ENCODE results near the gene HSPA12A. TPM values are rescaled to one million over a fixed set of nuclear protein-coding genes. Genes with fewer than 3 reads are reported as not detected.
A peak's percentile ranks its signal among the peaks of the same experiment; 100 is the strongest.

HSPA12A gene
- total and polyA plus RNA-seq, 7 experiments from 2014 or later: 0.06 to 0.07 TPM; not detected in 5

GRCh38 chr10:116633216-116633600 lies 109.2 kb downstream of the HSPA12A start:
- H3K27me3 Mint-ChIP-seq: peaks cover 6 to 51% (median 11%) of the 10 kb centered on the region in 5 donors
- peaks cover 0 to 4% (median 0%) of the 10 kb centered on the region in 7 donors for H3K4me1 Mint-ChIP-seq
- H3K27ac Mint-ChIP-seq: no peak overlapping the region
- peaks cover 0 to 5% (median 0%) of the 10 kb centered on the region in 11 donors for H3K9me3 Mint-ChIP-seq
- ATAC-seq (no peak), DNase-seq (no peak)
- no peak overlapping the region for H3K4me3 Mint-ChIP-seq
- Histone ChIP-seq H3K27me3 (ENCODE audit: control insufficient read depth in 2 of 2, insufficient read depth in 2 of 2, low read length in 2 of 2) (no peaks in the 10 kb centered on the region), H3K4me1 (ENCODE audit: control insufficient read depth in 2 of 2, insufficient read depth in 2 of 2, low read length in 2 of 2) (no peaks in the 10 kb centered on the region), H3K9me3 (ENCODE audit: control insufficient read depth in 2 of 3, low read length in 3 of 3) (no peaks in the 10 kb centered on the region), H3K36me3 (ENCODE audit: control insufficient read depth in 2 of 3, insufficient read depth in 3 of 3, low read length in 3 of 3) (no peaks in the 10 kb centered on the region), H3K4me3 (ENCODE audit: low read length) (no peak overlapping the region), H3K27ac (ENCODE audit: low read depth, low read length) (no peak overlapping the region)
- intact Hi-C loops (cut with micrococcal nuclease): no loop called here
- ChIA-PET CTCF (no interaction called here), POLR2A (no interaction called here)
- no peaks in the 10 kb centered on the region for H3K36me3 Mint-ChIP-seq

GRCh38 chr10:116632596-116633215 lies 109.7 kb downstream of the HSPA12A start:
- ChIA-PET CTCF (no interaction called here), POLR2A (no interaction called here)
- Mint-ChIP-seq H3K9me3 (peaks cover 0 to 5% (median 0%) of the 10 kb centered on the region in 11 donors), H3K4me1 (peaks cover 0 to 4% (median 0%) of the 10 kb centered on the region in 7 donors), H3K27ac (no peak overlapping the region), H3K36me3 (no peaks in the 10 kb centered on the region), H3K4me3 (no peak overlapping the region), H3K27me3 (peaks cover 6 to 54% (median 12%) of the 10 kb centered on the region in 5 donors)
- Histone ChIP-seq H3K27ac (ENCODE audit: low read depth, low read length) (no peak overlapping the region), H3K4me1 (ENCODE audit: control insufficient read depth in 2 of 2, insufficient read depth in 2 of 2, low read length in 2 of 2) (no peaks in the 10 kb centered on the region), H3K9me3 (ENCODE audit: control insufficient read depth in 2 of 3, low read length in 3 of 3) (no peaks in the 10 kb centered on the region), H3K27me3 (ENCODE audit: control insufficient read depth in 2 of 2, insufficient read depth in 2 of 2, low read length in 2 of 2) (no peaks in the 10 kb centered on the region), H3K36me3 (ENCODE audit: control insufficient read depth in 2 of 3, insufficient read depth in 3 of 3, low read length in 3 of 3) (no peaks in the 10 kb centered on the region), H3K4me3 (ENCODE audit: low read length) (no peak overlapping the region)
- DNase-seq (no peak), ATAC-seq (no peak)
- intact Hi-C loops (cut with micrococcal nuclease): no loop called here

GRCh38 chr10:116631871-116632295 lies 110.5 kb downstream of the HSPA12A start:
- Mint-ChIP-seq H3K4me1 (peaks cover 0 to 4% (median 0%) of the 10 kb centered on the region in 7 donors), H3K27ac (peak overlapping the region in 1 of 9 donors; percentile 18), H3K9me3 (peaks cover 0 to 5% (median 0%) of the 10 kb centered on the region in 11 donors), H3K4me3 (no peak overlapping the region), H3K36me3 (no peaks in the 10 kb centered on the region), H3K27me3 (peaks cover 6 to 57% (median 12%) of the 10 kb centered on the region in 5 donors)
- ChIA-PET POLR2A (no interaction called here), CTCF (no interaction called here)
- Histone ChIP-seq H3K9me3 (ENCODE audit: control insufficient read depth in 2 of 3, low read length in 3 of 3) (no peaks in the 10 kb centered on the region), H3K4me3 (ENCODE audit: low read length) (no peak overlapping the region), H3K27ac (ENCODE audit: low read depth, low read length) (no peak overlapping the region), H3K27me3 (ENCODE audit: control insufficient read depth in 2 of 2, insufficient read depth in 2 of 2, low read length in 2 of 2) (no peaks in the 10 kb centered on the region), H3K36me3 (ENCODE audit: control insufficient read depth in 2 of 3, insufficient read depth in 3 of 3, low read length in 3 of 3) (no peaks in the 10 kb centered on the region), H3K4me1 (ENCODE audit: control insufficient read depth in 2 of 2, insufficient read depth in 2 of 2, low read length in 2 of 2) (no peaks in the 10 kb centered on the region)
- no peak for DNase-seq
- ATAC-seq: no peak
- intact Hi-C loops (cut with micrococcal nuclease): no loop called here

GRCh38 chr10:116630020-116630419 lies 112.3 kb downstream of the HSPA12A start:
- Histone ChIP-seq H3K27ac (ENCODE audit: low read depth, low read length) (no peak overlapping the region), H3K9me3 (ENCODE audit: control insufficient read depth in 2 of 3, low read length in 3 of 3) (no peaks in the 10 kb centered on the region), H3K27me3 (ENCODE audit: control insufficient read depth in 2 of 2, insufficient read depth in 2 of 2, low read length in 2 of 2) (no peaks in the 10 kb centered on the region), H3K36me3 (ENCODE audit: control insufficient read depth in 2 of 3, insufficient read depth in 3 of 3, low read length in 3 of 3) (no peaks in the 10 kb centered on the region), H3K4me1 (ENCODE audit: control insufficient read depth in 2 of 2, insufficient read depth in 2 of 2, low read length in 2 of 2) (no peaks in the 10 kb centered on the region), H3K4me3 (ENCODE audit: low read length) (no peak overlapping the region)
- Mint-ChIP-seq H3K27ac (no peak overlapping the region), H3K27me3 (peaks cover 13 to 59% (median 21%) of the 10 kb centered on the region in 5 donors), H3K9me3 (peaks cover 0 to 5% (median 0%) of the 10 kb centered on the region in 11 donors), H3K36me3 (no peaks in the 10 kb centered on the region), H3K4me3 (no peak overlapping the region), H3K4me1 (peaks cover 0 to 4% (median 0%) of the 10 kb centered on the region in 7 donors)
- intact Hi-C loops (cut with micrococcal nuclease): no loop called here
- ATAC-seq (peak; percentile 20), DNase-seq (no peak)
- ChIA-PET CTCF (no interaction called here), POLR2A (no interaction called here)

DNA sequence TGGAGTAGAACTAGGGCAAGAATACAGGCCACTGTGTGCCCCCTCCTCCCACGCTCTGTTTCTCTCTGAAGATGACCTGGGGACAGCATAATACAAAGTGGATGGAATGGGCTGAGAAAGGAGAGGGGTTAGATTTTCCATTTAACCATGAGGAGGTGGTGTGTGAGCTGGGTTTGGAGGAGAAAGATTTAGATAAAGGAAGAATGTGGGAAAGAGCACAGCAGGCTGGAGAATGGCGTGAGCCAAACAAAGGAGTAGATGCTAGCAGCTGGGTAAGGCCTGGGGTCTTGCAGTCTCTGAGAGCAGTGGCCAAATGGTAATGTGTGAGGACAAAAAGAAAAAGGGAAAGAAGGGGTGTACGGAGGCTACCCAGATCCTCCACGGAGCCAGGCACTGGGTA lies 113.0 kb downstream of the HSPA12A start:
- H3K27ac ChIP-seq (ENCODE audit: low read depth, low read length): no peak overlapping the region
- no peak overlapping the region for H3K27ac Mint-ChIP-seq
- H3K27me3 ChIP-seq (ENCODE audit: control insufficient read depth in 2 of 2, insufficient read depth in 2 of 2, low read length in 2 of 2): no peaks in the 10 kb centered on the region
- peaks cover 0 to 4% (median 0%) of the 10 kb centered on the region in 7 donors for H3K4me1 Mint-ChIP-seq
- H3K36me3 ChIP-seq (ENCODE audit: control insufficient read depth in 2 of 3, insufficient read depth in 3 of 3, low read length in 3 of 3): no peaks in the 10 kb centered on the region
- H3K9me3 ChIP-seq (ENCODE audit: control insufficient read depth in 2 of 3, low read length in 3 of 3): no peaks in the 10 kb centered on the region
- intact Hi-C loops (cut with micrococcal nuclease): no loop called here
- no peak for DNase-seq
- no peaks in the 10 kb centered on the region for H3K36me3 Mint-ChIP-seq
- peaks cover 0 to 5% (median 0%) of the 10 kb centered on the region in 11 donors for H3K9me3 Mint-ChIP-seq
- ChIA-PET CTCF (no interaction called here), POLR2A (no interaction called here)
- H3K4me1 ChIP-seq (ENCODE audit: control insufficient read depth in 2 of 2, insufficient read depth in 2 of 2, low read length in 2 of 2): no peaks in the 10 kb centered on the region
- peaks cover 13 to 59% (median 23%) of the 10 kb centered on the region in 5 donors for H3K27me3 Mint-ChIP-seq
- ATAC-seq: no peak
- no peak overlapping the region for H3K4me3 ChIP-seq (ENCODE audit: low read length)
- no peak overlapping the region for H3K4me3 Mint-ChIP-seq

DNA sequence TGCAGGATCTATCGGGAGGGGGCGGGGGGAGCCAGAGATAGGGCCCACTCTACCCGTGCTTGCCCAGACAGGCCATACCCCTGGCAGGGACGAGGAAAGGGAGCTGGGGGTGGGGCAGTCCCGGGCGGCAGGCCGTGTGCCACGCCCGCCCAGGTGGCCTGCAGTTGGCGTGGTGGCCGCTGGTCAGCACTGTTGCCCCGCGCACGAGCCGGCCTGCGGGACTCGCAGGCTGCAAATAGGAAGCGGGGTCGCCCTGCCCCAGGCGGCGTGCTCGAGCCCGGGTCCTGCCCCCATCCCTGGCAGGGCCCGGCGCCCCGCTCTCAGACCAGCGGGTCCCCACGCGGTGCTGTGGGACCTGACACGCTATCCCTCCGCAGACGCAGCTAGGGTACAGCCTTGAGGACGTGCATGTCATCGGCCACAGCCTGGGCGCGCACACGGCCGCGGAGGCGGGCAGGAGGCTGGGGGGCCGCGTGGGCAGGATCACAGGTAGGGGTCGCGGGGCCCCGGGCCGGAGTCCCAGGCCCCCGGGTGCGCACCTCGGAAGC lies 114.9 kb downstream of the HSPA12A start:
- H3K4me3 ChIP-seq (ENCODE audit: low read length): no peak overlapping the region
- Mint-ChIP-seq H3K36me3 (no peaks in the 10 kb centered on the region), H3K4me1 (peaks cover 0 to 2% (median 0%) of the 10 kb centered on the region in 7 donors), H3K27ac (no peak overlapping the region), H3K9me3 (peaks cover 0 to 1% (median 0%) of the 10 kb centered on the region in 11 donors), H3K4me3 (no peak overlapping the region), H3K27me3 (peaks cover 13 to 65% (median 22%) of the 10 kb centered on the region in 5 donors)
- no peaks in the 10 kb centered on the region for H3K9me3 ChIP-seq (ENCODE audit: control insufficient read depth in 2 of 3, low read length in 3 of 3)
- no peaks in the 10 kb centered on the region for H3K4me1 ChIP-seq (ENCODE audit: control insufficient read depth in 2 of 2, insufficient read depth in 2 of 2, low read length in 2 of 2)
- no peaks in the 10 kb centered on the region for H3K36me3 ChIP-seq (ENCODE audit: control insufficient read depth in 2 of 3, insufficient read depth in 3 of 3, low read length in 3 of 3)
- POLR2A ChIA-PET: no interaction called here
- no peak overlapping the region for H3K27ac ChIP-seq (ENCODE audit: low read depth, low read length)
- no peak for DNase-seq
- intact Hi-C loops (cut with micrococcal nuclease): no loop called here
- CTCF ChIA-PET: no interaction called here
- no peaks in the 10 kb centered on the region for H3K27me3 ChIP-seq (ENCODE audit: control insufficient read depth in 2 of 2, insufficient read depth in 2 of 2, low read length in 2 of 2)
- ATAC-seq: no peak

DNA sequence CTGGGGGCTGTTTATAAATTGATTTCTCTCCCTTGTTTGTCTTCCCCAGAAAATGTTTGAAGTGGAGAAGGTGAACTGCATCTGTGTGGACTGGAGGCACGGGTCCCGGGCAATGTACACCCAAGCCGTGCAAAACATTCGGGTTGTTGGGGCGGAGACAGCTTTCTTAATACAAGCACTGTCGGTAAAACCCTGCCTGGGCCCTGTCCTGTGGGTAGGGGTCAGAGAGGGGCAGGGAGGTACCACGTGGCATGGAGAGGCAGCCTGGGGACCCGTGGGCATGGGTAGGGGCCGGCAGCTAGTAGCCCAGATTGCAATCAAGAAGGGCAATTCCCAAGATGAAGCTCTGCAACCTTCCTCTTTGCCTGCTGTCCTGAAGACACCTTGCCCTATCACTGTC lies 115.6 kb downstream of the HSPA12A start:
- no peak for DNase-seq
- no peak overlapping the region for H3K27ac Mint-ChIP-seq
- Histone ChIP-seq H3K27ac (ENCODE audit: low read depth, low read length) (no peak overlapping the region), H3K27me3 (ENCODE audit: control insufficient read depth in 2 of 2, insufficient read depth in 2 of 2, low read length in 2 of 2) (no peaks in the 10 kb centered on the region), H3K36me3 (ENCODE audit: control insufficient read depth in 2 of 3, insufficient read depth in 3 of 3, low read length in 3 of 3) (no peaks in the 10 kb centered on the region), H3K9me3 (ENCODE audit: control insufficient read depth in 2 of 3, low read length in 3 of 3) (no peaks in the 10 kb centered on the region), H3K4me3 (ENCODE audit: low read length) (no peak overlapping the region), H3K4me1 (ENCODE audit: control insufficient read depth in 2 of 2, insufficient read depth in 2 of 2, low read length in 2 of 2) (no peaks in the 10 kb centered on the region)
- H3K4me1 Mint-ChIP-seq: peaks cover 0 to 6% (median 0%) of the 10 kb centered on the region in 7 donors
- ATAC-seq: no peak
- H3K9me3 Mint-ChIP-seq: peaks cover 0 to 1% (median 0%) of the 10 kb centered on the region in 11 donors
- CTCF ChIA-PET: no interaction called here
- peaks cover 13 to 71% (median 28%) of the 10 kb centered on the region in 5 donors for H3K27me3 Mint-ChIP-seq
- intact Hi-C loops (cut with micrococcal nuclease): no loop called here
- H3K36me3 Mint-ChIP-seq: no peaks in the 10 kb centered on the region
- no peak overlapping the region for H3K4me3 Mint-ChIP-seq
- POLR2A ChIA-PET: no interaction called here

Measured in naive thymus-derived CD4-positive, alpha-beta T cell (primary cell).